IMR-90 (cell line): ENCODE measurements around the gene LCE3B. TPM values are rescaled to one million over a fixed set of nuclear protein-coding genes. Genes with fewer than 3 reads are reported as not detected.

Experiments
- ATAC-seq: fragments of 200-7000 bp; cut with Tn5 transposase; 2 replicates; pipeline ENCODE4 v1.9.1; 2020; ENCODE audit warnings: low read depth, mild to moderate bottlenecking, moderate library complexity
- BruUV-seq: library from RNA; stranded (reverse); fragments of 400-500 nt; replicated peaks from 2 replicates; lab custom pipeline; 2021; lab: Mats Ljungman, UMichigan
- CTCF ChIA-PET: fragments of 300-600 bp; formaldehyde crosslinking; extraction: SDS; loops from one replicate; lab custom pipeline; 2021; ENCODE audit warnings: antibody characterized with exemption; lab: Yijun Ruan, JAX
- POLR2A ChIA-PET: fragments of 300-600 bp; sonication (Branson Sonifier 250); formaldehyde crosslinking; loops from one replicate; lab custom pipeline; 2022; ENCODE audit warnings: antibody characterized with exemption; ENCODE audit not compliant: unreplicated experiment; lab: Charles Lee
- DNase-seq: peaks from one replicate; pipeline ENCODE4 v3.0.0; 2013
- H2AFZ ChIP-seq: replicated peaks from 2 replicates; pipeline ENCODE3; 2013; ENCODE audit warnings: low read length, mild to moderate bottlenecking; ENCODE audit not compliant: poor library complexity
- H2AK5ac ChIP-seq: 2 replicates; pipeline ENCODE4 v1.6.1; 2013; ENCODE audit warnings: low read depth, low read length, inconsistent platforms
- H2AK9ac ChIP-seq: replicated peaks from 2 replicates; pipeline ENCODE3; 2013; ENCODE audit warnings: mild to moderate bottlenecking, low read depth, low read length, moderate library complexity; ENCODE audit not compliant: poor library complexity
- H2BK120ac ChIP-seq: 2 replicates; pipeline ENCODE4 v1.6.1; 2013; ENCODE audit warnings: low read depth, low read length, inconsistent platforms
- H2BK15ac ChIP-seq: 3 replicates; pipeline ENCODE4 v1.6.1; 2013; ENCODE audit warnings: low read depth, low read length, inconsistent platforms
- H2BK20ac ChIP-seq: 2 replicates; pipeline ENCODE4 v1.6.1; 2013; ENCODE audit warnings: low read depth, mild to moderate bottlenecking, inconsistent platforms, low read length, moderate library complexity
- H2BK5ac ChIP-seq: 2 replicates; pipeline ENCODE4 v1.6.1; 2013; ENCODE audit warnings: mild to moderate bottlenecking, low read depth, low read length, inconsistent platforms; ENCODE audit not compliant: poor library complexity, severe bottlenecking
- H3K14ac ChIP-seq: replicated peaks from 2 replicates; pipeline ENCODE4 v1.6.1; 2013; ENCODE audit warnings: low read depth, low read length, inconsistent platforms
- H3K18ac ChIP-seq: 2 replicates; pipeline ENCODE4 v1.6.1; 2013; ENCODE audit warnings: low read depth, low read length, control low read depth
- H3K23ac ChIP-seq: 2 replicates; pipeline ENCODE4 v1.6.1; 2013; ENCODE audit warnings: low read depth, low read length, inconsistent platforms
- H3K27ac ChIP-seq: 2 replicates; pipeline ENCODE4 v1.5.1; 2013; ENCODE audit warnings: mild to moderate bottlenecking, control low read depth, low read length; ENCODE audit not compliant: insufficient read depth
- H3K27me3 ChIP-seq: 2 replicates; pipeline ENCODE4 v1.6.1; 2013; ENCODE audit warnings: low read length; ENCODE audit not compliant: control insufficient read depth, insufficient read depth
- H3K36me3 ChIP-seq: 2 replicates; pipeline ENCODE4 v1.6.1; 2013; ENCODE audit warnings: low read length, mixed read lengths; ENCODE audit not compliant: control insufficient read depth, insufficient read depth
- H3K4ac ChIP-seq: 2 replicates; pipeline ENCODE4 v1.6.1; 2013; ENCODE audit warnings: low read depth, low read length, inconsistent platforms
- H3K4me1 ChIP-seq: 2 replicates; pipeline ENCODE4 v1.6.1; 2013; ENCODE audit warnings: low read length, mixed read lengths; ENCODE audit not compliant: control insufficient read depth, insufficient read depth
- H3K4me2 ChIP-seq: 2 replicates; pipeline ENCODE4 v1.6.1; 2013; ENCODE audit warnings: low read depth, mild to moderate bottlenecking, control low read depth, low read length, moderate library complexity
- H3K4me3 ChIP-seq: 2 replicates; pipeline ENCODE4 v1.5.1; 2013; ENCODE audit warnings: low read depth, mild to moderate bottlenecking, control low read depth, low read length, moderate library complexity; ENCODE audit not compliant: insufficient read depth
- H3K56ac ChIP-seq: 2 replicates; pipeline ENCODE4 v1.6.1; 2013; ENCODE audit warnings: low read length, inconsistent platforms; ENCODE audit not compliant: insufficient read depth; ENCODE audit errors: extremely low read depth
- H3K79me1 ChIP-seq, 2 experiments: 2 replicates each; pipeline ENCODE4 v1.6.1; 2013; ENCODE audit warnings: low read length in 2 of 2, inconsistent platforms in 1 of 2, low read depth in 1 of 2
- H3K9ac ChIP-seq: 2 replicates; pipeline ENCODE4 v1.6.1; 2013; ENCODE audit warnings: low read depth, low read length, control low read depth
- H3K9me1 ChIP-seq: 2 replicates; pipeline ENCODE4 v1.6.1; 2013; ENCODE audit warnings: low read length, inconsistent platforms; ENCODE audit not compliant: insufficient read depth
- H3K9me3 ChIP-seq: 2 replicates; pipeline ENCODE4 v1.6.1; 2013; ENCODE audit warnings: low read length; ENCODE audit not compliant: control insufficient read depth, insufficient read depth
- H4K20me1 ChIP-seq: 2 replicates; pipeline ENCODE4 v1.6.1; 2013; ENCODE audit warnings: low read length, inconsistent platforms; ENCODE audit not compliant: insufficient read depth
- H4K5ac ChIP-seq: 2 replicates; pipeline ENCODE4 v1.6.1; 2013; ENCODE audit warnings: mild to moderate bottlenecking, low read depth, low read length, control low read depth
- H4K8ac ChIP-seq, 2 experiments: 2 replicates each; pipeline ENCODE4 v1.6.1; 2013; ENCODE audit warnings: low read depth in 2 of 2, low read length in 2 of 2, control low read depth in 1 of 2, inconsistent platforms in 1 of 2
- H4K91ac ChIP-seq: 2 replicates; pipeline ENCODE4 v1.6.1; 2013; ENCODE audit warnings: low read depth, low read length, inconsistent platforms; ENCODE audit not compliant: insufficient read depth
- BHLHE40 ChIP-seq: fragments of 150-350 bp; IDR thresholded peaks from 2 replicates; pipeline ENCODE4 v1.6.1; 2016; ENCODE audit warnings: mild to moderate bottlenecking, low read depth, low read length
- CEBPB ChIP-seq: IDR thresholded peaks from 2 replicates; pipeline ENCODE4 v1.6.1; 2012; ENCODE audit warnings: low read depth, low read length, improper control_type of control experiment
- CTCF ChIP-seq: conservative IDR thresholded peaks from 2 replicates; pipeline ENCODE4 v1.5.1; 2012; ENCODE audit warnings: mild to moderate bottlenecking, low read depth, low read length, improper control_type of control experiment
- USF2 ChIP-seq: fragments of 150-350 bp; IDR thresholded peaks from 2 replicates; pipeline ENCODE4 v1.6.1; 2017; ENCODE audit warnings: mild to moderate bottlenecking, antibody characterized with exemption, low read length, low read depth
- WGBS, 2 experiments: methylation state at CpG; one replicate each; pipeline versions ENCODE4 v1.1.5 to v1.1.7; 2013; ENCODE audit warnings: missing lambda C conversion rate in 2 of 2; ENCODE audit not compliant: insufficient read length in 1 of 2; ENCODE audit errors: extremely low coverage in 2 of 2; 5-methylcytosine and 5-hydroxymethylcytosine counted together
- dilution Hi-C: fragments of 300-500 bp; cut with HindIII; formaldehyde crosslinking; loops from one replicate; pipeline ENCODE4 v1.14.3; 2018; ENCODE audit warnings: low sequenced_read_pairs; ENCODE audit not compliant: unreplicated experiment
- in situ Hi-C: fragments of 300-500 bp; cut with MboI; formaldehyde crosslinking; loops from 3 replicates; pipeline ENCODE4 v1.14.3; 2019; ENCODE audit warnings: low sequenced_read_pairs, inconsistent platforms, mixed read lengths
- intact Hi-C: fragments of 100-400 bp; cut with micrococcal nuclease; formaldehyde crosslinking; loops from 2 replicates; pipeline ENCODE4 v1.10.0; 2022
- microRNA-seq, 2 experiments: library from miRNA; stranded (forward) in 1 of 2; unstranded in 1 of 2; fragments of 10-50 nt in 1 of 2; fragments of <30 nt in 1 of 2; gene quantifications in 1 of 2; microRNA quantifications in 1 of 2; one replicate each; pipeline versions ENCODE3 to v1.1.0; 2013 to 2020; ENCODE audit not compliant: insufficient read depth in 1 of 2, insufficient read length in 1 of 2, unreplicated experiment in 1 of 2
- polyA plus RNA-seq, 3 experiments: library from polyadenylated mRNA; depleted of rRNA; stranded (reverse); fragments of >200 nt; gene quantifications; 2 replicates each; pipeline ENCODE4 v1.2.3, GENCODE V29; 2012; ENCODE audit warnings: low replicate concordance in 1 of 3
- small RNA-seq, 5 experiments: library from RNA; depleted of rRNA; stranded (forward); fragments of <200 nt; gene quantifications; one replicate each; pipeline ENCODE3, GENCODE V24; 2012
- total RNA-seq: library from RNA; depleted of rRNA; stranded (reverse); fragments of >200 nt; gene quantifications from 2 replicates; pipeline ENCODE4 v1.2.3, GENCODE V29; 2012; rRNA removed

Gene LCE3B
- total and polyA plus RNA-seq, 2 of the 4 experiments (the other 2 are of a cell fraction) = not detected

DNA sequence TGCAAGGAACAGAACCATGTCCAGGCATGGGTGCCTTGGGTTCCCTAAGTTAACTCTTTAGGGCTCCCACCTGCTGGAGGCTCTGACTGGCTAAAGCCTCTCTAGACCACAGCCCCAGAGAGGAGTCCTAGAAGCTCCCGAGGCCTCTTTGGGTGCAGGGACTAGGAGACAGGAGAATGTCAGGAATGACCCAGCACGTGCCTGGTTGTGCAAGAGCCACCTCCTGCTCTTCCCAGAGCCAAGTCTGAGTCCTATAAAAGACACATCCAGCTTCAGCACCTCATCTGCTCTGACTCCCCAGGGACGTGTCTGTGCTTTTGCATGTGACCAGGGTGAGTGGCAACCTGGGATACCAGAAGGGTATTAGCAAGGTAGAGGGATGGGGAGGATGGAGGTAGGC lies 49.5 kb downstream of the LCE3B start, which contains the start of gene LCE2D:
Gene LCE2D (plus strand): TSS at position 283 of the 400 bp plus-strand sequence. CDS start 726 bp downstream, outside the sequence.
- Histone ChIP-seq H2BK20ac (no peak within 1 kb of the TSS), H2BK120ac (no peak within 1 kb of the TSS), H3K79me1 (no peaks in the 10 kb centered on the region), H3K23ac (no peak within 1 kb of the TSS), H2AFZ (no peak within 1 kb of the TSS), H3K27ac (no peak within 1 kb of the TSS), H2AK9ac (no peak within 1 kb of the TSS), H2AK5ac (no peak within 1 kb of the TSS), H3K56ac (no peak within 1 kb of the TSS), H3K9me3 (no peaks in the 10 kb centered on the region), H3K9me1 (no peaks in the 10 kb centered on the region), H4K20me1 (no peaks in the 10 kb centered on the region), H3K4ac (no peak within 1 kb of the TSS), H3K27me3 (no peaks in the 10 kb centered on the region; the same call in 1 of the 2 replicates), H2BK5ac (no peak within 1 kb of the TSS), H3K14ac (no peak within 1 kb of the TSS), H3K4me3 (no peak within 1 kb of the TSS), H4K5ac (no peak within 1 kb of the TSS), H3K18ac (no peak within 1 kb of the TSS), H3K9ac (no peak within 1 kb of the TSS), H3K4me2 (no peak within 1 kb of the TSS), H4K8ac (no peak within 1 kb of the TSS), H4K91ac (no peak within 1 kb of the TSS), H3K4me1 (no peaks in the 10 kb centered on the region), H3K36me3 (no peaks in the 10 kb centered on the region), H2BK15ac (no peak within 1 kb of the TSS)
- no peak for TF ChIP-seq CTCF
- TF ChIP-seq USF2 = no peak
- 0 out of 2 replicates have a peak, but pooled peaks have one; percentile 10 for TF ChIP-seq BHLHE40
- TF ChIP-seq CEBPB = no peak
- no peak for ATAC-seq
- no peak for DNase-seq
- ChIA-PET CTCF (interaction anchor here (1.3 kb wide), 1 partner anchor 9 kb away, joined by 4 read pairs; no protein-coding TSS in a partner anchor), POLR2A (no interaction called here)
- dilution Hi-C loops = no loop called here
- in situ Hi-C loops = loop anchor here (25.0 kb wide), 1 partner anchor 549 kb away; the partner anchor contains the start of genes LELP1 and PRR9
- no TSS peak for BruUV-seq
- 29% methylated on average over 1 of the region's 3 CpGs; no CpG with 5 or more reads in 1 of the 2 experiments for WGBS, 2 experiments
- intact Hi-C loops = no loop called here

Small RNA genes within 50 kb of the gene (microRNA-seq; reads per million reads assigned to microRNA genes)
- gene LCE3A (ENCODE audit: insufficient read depth, insufficient read length) (not detected), gene LCE3B (ENCODE audit: insufficient read depth, insufficient read length) (not detected)

Small RNA genes within 50 kb of the gene (small RNA-seq; reads per million reads assigned to genes)
- 0 reads per million in 5 experiments for gene LCE3A
- 0 reads per million in 5 experiments for gene LCE3B

Other genes with a start within 250 kb of the LCE3B start
- not detected in 2 replicates for gene CRNN, start 199.5 kb upstream of the LCE3B start, total RNA-seq
- gene CRNN, start 199.5 kb upstream of the LCE3B start, polyA plus RNA-seq (2012; rRNA removed) = not detected in 2 replicates
- gene LCE5A, start 103.0 kb upstream of the LCE3B start, total RNA-seq = not detected in 2 replicates
- gene LCE5A, start 103.0 kb upstream of the LCE3B start, polyA plus RNA-seq (2012; rRNA removed) = not detected in 2 replicates
- gene CRCT1, start 99.3 kb upstream of the LCE3B start, total RNA-seq = not detected in 2 replicates
- not detected in 2 replicates for gene CRCT1, start 99.3 kb upstream of the LCE3B start, polyA plus RNA-seq (2012; rRNA removed)
- gene LCE3E, start 47.0 kb upstream of the LCE3B start, total RNA-seq = not detected in 2 replicates
- not detected in 2 replicates for gene LCE3E, start 47.0 kb upstream of the LCE3B start, polyA plus RNA-seq (2012; rRNA removed)
- not detected in 2 replicates for gene LCE3D, start 33.3 kb upstream of the LCE3B start, total RNA-seq
- gene LCE3D, start 33.3 kb upstream of the LCE3B start, polyA plus RNA-seq (2012; rRNA removed) = not detected in 2 replicates
- not detected in 2 replicates for gene LCE3C, start 13.6 kb upstream of the LCE3B start, total RNA-seq
- gene LCE3C, start 13.6 kb upstream of the LCE3B start, polyA plus RNA-seq (2012; rRNA removed) = not detected in 2 replicates
- not detected in 2 replicates for gene LCE3A, start 9.3 kb downstream of the LCE3B start, total RNA-seq
- not detected in 2 replicates for gene LCE3A, start 9.3 kb downstream of the LCE3B start, polyA plus RNA-seq (2012; rRNA removed)
- gene LCE2D, start 49.6 kb downstream of the LCE3B start, total RNA-seq = not detected in 2 replicates
- not detected in 2 replicates for gene LCE2D, start 49.6 kb downstream of the LCE3B start, polyA plus RNA-seq (2012; rRNA removed)
- not detected in 2 replicates for gene LCE2C, start 61.5 kb downstream of the LCE3B start, total RNA-seq
- not detected in 2 replicates for gene LCE2C, start 61.5 kb downstream of the LCE3B start, polyA plus RNA-seq (2012; rRNA removed)
- not detected in 2 replicates for gene LCE2B, start 72.3 kb downstream of the LCE3B start, total RNA-seq
- not detected in 2 replicates for gene LCE2B, start 72.3 kb downstream of the LCE3B start, polyA plus RNA-seq (2012; rRNA removed)
- gene LCE2A, start 84.5 kb downstream of the LCE3B start, total RNA-seq = not detected in 2 replicates
- gene LCE2A, start 84.5 kb downstream of the LCE3B start, polyA plus RNA-seq (2012; rRNA removed) = 0.24 and 0.50 TPM in 2 replicates
- not detected in 2 replicates for gene LCE4A, start 94.3 kb downstream of the LCE3B start, total RNA-seq
- not detected in 2 replicates for gene LCE4A, start 94.3 kb downstream of the LCE3B start, polyA plus RNA-seq (2012; rRNA removed)
- gene KPRP, start 144.2 kb downstream of the LCE3B start, total RNA-seq = not detected in 2 replicates
- not detected in 2 replicates for gene KPRP, start 144.2 kb downstream of the LCE3B start, polyA plus RNA-seq (2012; rRNA removed)
- gene LCE1F, start 161.3 kb downstream of the LCE3B start, total RNA-seq = not detected in 2 replicates
- not detected in 2 replicates for gene LCE1F, start 161.3 kb downstream of the LCE3B start, polyA plus RNA-seq (2012; rRNA removed)
- gene LCE1E, start 172.4 kb downstream of the LCE3B start, total RNA-seq = not detected in 2 replicates
- not detected in 2 replicates for gene LCE1E, start 172.4 kb downstream of the LCE3B start, polyA plus RNA-seq (2012; rRNA removed)
- gene LCE1D, start 182.9 kb downstream of the LCE3B start, total RNA-seq = not detected in 2 replicates
- not detected in 2 replicates for gene LCE1D, start 182.9 kb downstream of the LCE3B start, polyA plus RNA-seq (2012; rRNA removed)
- not detected in 2 replicates for gene LCE1C, start 192.8 kb downstream of the LCE3B start, total RNA-seq
- gene LCE1C, start 192.8 kb downstream of the LCE3B start, polyA plus RNA-seq (2012; rRNA removed) = not detected in 2 replicates
- gene LCE1B, start 198.2 kb downstream of the LCE3B start, total RNA-seq = not detected in 2 replicates
- not detected in 2 replicates for gene LCE1B, start 198.2 kb downstream of the LCE3B start, polyA plus RNA-seq (2012; rRNA removed)
- not detected in 2 replicates for gene LCE1A, start 213.7 kb downstream of the LCE3B start, total RNA-seq
- gene LCE1A, start 213.7 kb downstream of the LCE3B start, polyA plus RNA-seq (2012; rRNA removed) = not detected in 2 replicates
- not detected in 2 replicates for gene LCE6A, start 229.0 kb downstream of the LCE3B start, total RNA-seq
- not detected in 2 replicates for gene LCE6A, start 229.0 kb downstream of the LCE3B start, polyA plus RNA-seq (2012; rRNA removed)
- not detected in 2 replicates for gene LCE7A, start 246.2 kb downstream of the LCE3B start, total RNA-seq
- not detected in 2 replicates for gene LCE7A, start 246.2 kb downstream of the LCE3B start, polyA plus RNA-seq (2012; rRNA removed)